HEK293 (cell line): ENCODE data around the gene ACAA2.

Experiments used
- CTCF ChIA-PET: fragments of 350-600 bp; formaldehyde crosslinking; extraction: SDS; loops from one replicate; lab custom pipeline; 2021; ENCODE audit warnings: antibody characterized with exemption; lab: Yijun Ruan, JAX
- POLR2A ChIA-PET: fragments of 300-600 bp; formaldehyde crosslinking; extraction: SDS; loops from one replicate; lab custom pipeline; 2020; ENCODE audit warnings: antibody characterized with exemption, inconsistent platforms; lab: Yijun Ruan, JAX
- H3K27ac ChIP-seq: fragments of 200-500 bp; sonication (Bioruptor generic); 2 replicates; pipeline ENCODE4 v1.5.1; 2014; ENCODE audit warnings: low read depth, low read length, control low read depth, inconsistent platforms; ENCODE audit errors: extremely low read depth
- H3K36me3 ChIP-seq, 2 experiments: fragments of 200-500 bp in 1 of 2; sonication (Bioruptor generic) in 1 of 2; 1 replicate in 1 of 2; 2 replicates in 1 of 2; pipeline ENCODE4 v1.5.1; 2014 to 2017; ENCODE audit warnings: inconsistent platforms in 2 of 2, low read length in 2 of 2; ENCODE audit not compliant: control insufficient read depth in 2 of 2, insufficient read depth in 1 of 2
- H3K4me1 ChIP-seq: fragments of 200-500 bp; sonication (Bioruptor generic); 2 replicates; pipeline ENCODE4 v1.5.1; 2014; ENCODE audit warnings: mild to moderate bottlenecking, low read length, inconsistent platforms; ENCODE audit not compliant: control insufficient read depth, insufficient read depth
- H3K4me3 ChIP-seq: 2 replicates; pipeline ENCODE4 v1.5.1; 2011; ENCODE audit warnings: low read depth, mild to moderate bottlenecking, control low read depth, low read length, moderate library complexity
- H3K9me3 ChIP-seq: fragments of 200-500 bp; sonication (Bioruptor generic); 2 replicates; pipeline ENCODE4 v1.5.1; 2014; ENCODE audit warnings: low read depth, low read length, inconsistent platforms; ENCODE audit not compliant: control insufficient read depth, insufficient read depth
- FEZF1 ChIP-seq: fragments of 450-650 bp; formaldehyde crosslinking; IDR thresholded peaks from 2 replicates; pipeline ENCODE4 v1.5.1; 2016; ENCODE audit warnings: missing biosample characterization, missing genetic modification characterization
- GLI4 ChIP-seq: fragments of 450-650 bp; formaldehyde crosslinking; IDR thresholded peaks from 2 replicates; pipeline ENCODE4 v1.5.1; 2016; ENCODE audit warnings: missing biosample characterization, missing genetic modification characterization
- GLIS2 ChIP-seq: fragments of 450-650 bp; formaldehyde crosslinking; IDR thresholded peaks from 2 replicates; pipeline ENCODE4 v1.5.1; 2016; ENCODE audit warnings: missing biosample characterization, missing genetic modification characterization
- HOXC10 ChIP-seq: sonication (generic); formaldehyde crosslinking; IDR thresholded peaks from 2 replicates; pipeline ENCODE4 v1.8.1; 2023; ENCODE audit warnings: mild to moderate bottlenecking, missing genetic modification reagents
- KLF9 ChIP-seq: fragments of 450-650 bp; formaldehyde crosslinking; IDR thresholded peaks from 2 replicates; pipeline ENCODE4 v1.5.1; 2016; ENCODE audit warnings: missing biosample characterization, missing genetic modification characterization, low read depth
- MEIS1 ChIP-seq: sonication (generic); formaldehyde crosslinking; IDR thresholded peaks from 2 replicates; pipeline ENCODE4 v1.8.1; 2022; ENCODE audit warnings: missing genetic modification reagents, mild to moderate bottlenecking, borderline replicate concordance
- MYNN ChIP-seq: fragments of 450-650 bp; formaldehyde crosslinking; IDR thresholded peaks from 2 replicates; pipeline ENCODE4 v1.5.1; 2016; ENCODE audit warnings: missing biosample characterization, missing genetic modification characterization, borderline replicate concordance
- MZF1 ChIP-seq: fragments of 450-650 bp; formaldehyde crosslinking; IDR thresholded peaks from 2 replicates; pipeline ENCODE4 v1.5.1; 2017; ENCODE audit warnings: missing biosample characterization, missing genetic modification characterization, borderline replicate concordance
- PRDM1 ChIP-seq: fragments of 450-650 bp; formaldehyde crosslinking; IDR thresholded peaks from 2 replicates; pipeline ENCODE4; 2016; ENCODE audit warnings: missing biosample characterization, missing genetic modification characterization
- RBAK ChIP-seq: fragments of 450-650 bp; formaldehyde crosslinking; IDR thresholded peaks from 2 replicates; pipeline ENCODE4 v1.5.1; 2016; ENCODE audit warnings: missing biosample characterization, missing genetic modification characterization
- ZBTB17 ChIP-seq: fragments of 450-650 bp; formaldehyde crosslinking; IDR thresholded peaks from 2 replicates; pipeline ENCODE4 v1.5.1; 2016; ENCODE audit warnings: missing biosample characterization, missing genetic modification characterization
- ZFHX2 ChIP-seq: fragments of 450-650 bp; formaldehyde crosslinking; conservative IDR thresholded peaks from 2 replicates; pipeline ENCODE4 v1.5.1; 2016; ENCODE audit warnings: missing biosample characterization, missing genetic modification characterization
- ZNF10 ChIP-seq: fragments of 450-650 bp; formaldehyde crosslinking; IDR thresholded peaks from 2 replicates; pipeline ENCODE4 v1.5.1; 2017; ENCODE audit warnings: missing biosample characterization, missing genetic modification characterization
- ZNF311 ChIP-seq: fragments of 450-650 bp; formaldehyde crosslinking; IDR thresholded peaks from 2 replicates; pipeline ENCODE4 v1.5.1; 2017; ENCODE audit warnings: missing biosample characterization, missing genetic modification characterization, borderline replicate concordance
- ZNF341 ChIP-seq: fragments of 450-650 bp; formaldehyde crosslinking; IDR thresholded peaks from 2 replicates; pipeline ENCODE4; 2016; ENCODE audit warnings: low read depth, missing biosample characterization, missing genetic modification characterization
- ZNF561 ChIP-seq: fragments of 450-650 bp; IDR thresholded peaks from 2 replicates; pipeline ENCODE4 v1.5.1; 2018; ENCODE audit warnings: missing biosample characterization, missing genetic modification characterization, borderline replicate concordance
- ZNF645 ChIP-seq: fragments of 450-650 bp; formaldehyde crosslinking; IDR thresholded peaks from 2 replicates; pipeline ENCODE4; 2016; ENCODE audit warnings: missing biosample characterization, missing genetic modification characterization
- ZSCAN30 ChIP-seq: fragments of 450-650 bp; IDR thresholded peaks from 2 replicates; pipeline ENCODE4 v1.5.1; 2018; ENCODE audit warnings: missing biosample characterization, mild to moderate bottlenecking, missing genetic modification characterization, moderate library complexity
- TF ChIP-seq, protein P1 (sequence below): fragments of 450-650 bp; formaldehyde crosslinking; IDR thresholded peaks from 2 replicates; pipeline ENCODE4 v1.5.1; 2016; ENCODE audit warnings: missing biosample characterization, missing genetic modification characterization, borderline replicate concordance
- TF ChIP-seq, protein P2 (sequence below): fragments of 450-650 bp; formaldehyde crosslinking; IDR thresholded peaks from 2 replicates; pipeline ENCODE4 v1.5.1; 2016; ENCODE audit warnings: missing biosample characterization, missing genetic modification characterization
- TF ChIP-seq, protein P3 (sequence below): fragments of 450-650 bp; formaldehyde crosslinking; IDR thresholded peaks from 2 replicates; pipeline ENCODE4 v1.5.1; 2016; ENCODE audit warnings: missing biosample characterization, missing genetic modification characterization

Gene ACAA2

GRCh38 chr18:49841236-49842217 lies 28.2 kb upstream of the ACAA2 start (continued):
- TF ChIP-seq, protein P1, sequence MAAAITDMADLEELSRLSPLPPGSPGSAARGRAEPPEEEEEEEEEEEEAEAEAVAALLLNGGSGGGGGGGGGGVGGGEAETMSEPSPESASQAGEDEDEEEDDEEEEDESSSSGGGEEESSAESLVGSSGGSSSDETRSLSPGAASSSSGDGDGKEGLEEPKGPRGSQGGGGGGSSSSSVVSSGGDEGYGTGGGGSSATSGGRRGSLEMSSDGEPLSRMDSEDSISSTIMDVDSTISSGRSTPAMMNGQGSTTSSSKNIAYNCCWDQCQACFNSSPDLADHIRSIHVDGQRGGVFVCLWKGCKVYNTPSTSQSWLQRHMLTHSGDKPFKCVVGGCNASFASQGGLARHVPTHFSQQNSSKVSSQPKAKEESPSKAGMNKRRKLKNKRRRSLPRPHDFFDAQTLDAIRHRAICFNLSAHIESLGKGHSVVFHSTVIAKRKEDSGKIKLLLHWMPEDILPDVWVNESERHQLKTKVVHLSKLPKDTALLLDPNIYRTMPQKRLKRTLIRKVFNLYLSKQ = no peak
- TF ChIP-seq, all 188 proteins: peak for 0

DNA sequence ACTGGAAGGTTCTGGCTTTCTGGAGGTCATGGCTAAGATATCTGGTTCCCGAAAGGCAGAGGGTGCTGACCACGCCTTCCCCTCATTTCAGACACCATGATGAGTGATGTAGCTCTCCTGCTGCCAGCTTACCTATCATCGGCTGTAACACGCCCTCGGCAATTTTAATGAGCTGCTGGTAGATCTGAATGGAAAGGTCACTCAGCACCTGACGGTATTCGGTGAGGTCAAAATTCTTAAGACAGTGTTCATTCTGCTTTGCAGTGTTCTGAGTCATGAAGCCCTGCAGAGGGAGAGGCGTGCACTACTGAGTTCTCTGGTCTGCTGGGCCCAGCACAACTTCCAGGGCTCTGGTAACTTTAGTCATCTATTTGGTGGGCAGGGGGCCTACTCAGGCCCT lies 25.7 kb upstream of the ACAA2 start:
- POLR2A ChIA-PET = no interaction called here

DNA sequence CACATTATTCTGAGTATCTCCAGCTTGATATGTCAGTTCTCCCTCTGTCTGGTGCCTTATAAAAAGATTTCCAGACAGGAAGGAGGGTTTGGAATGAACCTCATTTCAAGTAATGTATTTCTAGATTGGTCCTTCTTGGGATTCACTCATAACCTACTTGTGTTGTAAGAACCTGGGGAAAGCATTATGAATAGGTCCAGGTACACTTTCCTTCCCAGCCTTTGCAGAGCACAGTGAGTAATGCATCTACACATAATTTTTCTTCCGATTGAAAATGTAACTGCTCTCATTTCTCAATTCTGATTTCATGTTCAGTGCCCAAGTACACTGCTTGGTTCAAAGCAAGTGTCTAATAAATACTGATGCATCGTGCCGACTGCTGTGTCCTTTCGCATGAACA lies 25.0 kb upstream of the ACAA2 start:
- ChIA-PET POLR2A (interaction anchor here (1.8 kb wide), 1 partner anchor 11 kb away, joined by 6 read pairs; no protein-coding TSS in a partner anchor), CTCF (interaction anchor here (0.7 to 0.8 kb wide), 3 partner anchors 10 to 23 kb away, joined by 3 to 6 read pairs (median 3); no protein-coding TSS in a partner anchor)
- no peaks in the 10 kb centered on the region for H3K4me1 ChIP-seq
- no peak overlapping the region for H3K4me3 ChIP-seq
- TF ChIP-seq ZNF645 (tag by site-specific recombination) (no peak), ZNF311 (tag by site-specific recombination) (no peak), ZFHX2 (no peak), ZBTB17 (no peak), FEZF1 (tag by site-specific recombination) (no peak), ZSCAN30 (tag by site-specific recombination) (no peak), HOXC10 (CRISPR knock-in tag) (no peak), MYNN (tag by site-specific recombination) (no peak), KLF9 (tag by site-specific recombination) (no peak), ZNF561 (tag by site-specific recombination) (no peak), ZNF341 (tag by site-specific recombination) (no peak), PRDM1 (no peak), GLI4 (no peak), MEIS1 (CRISPR knock-in tag) (no peak), MZF1 (tag by site-specific recombination) (no peak)
- TF ChIP-seq, protein P2, sequence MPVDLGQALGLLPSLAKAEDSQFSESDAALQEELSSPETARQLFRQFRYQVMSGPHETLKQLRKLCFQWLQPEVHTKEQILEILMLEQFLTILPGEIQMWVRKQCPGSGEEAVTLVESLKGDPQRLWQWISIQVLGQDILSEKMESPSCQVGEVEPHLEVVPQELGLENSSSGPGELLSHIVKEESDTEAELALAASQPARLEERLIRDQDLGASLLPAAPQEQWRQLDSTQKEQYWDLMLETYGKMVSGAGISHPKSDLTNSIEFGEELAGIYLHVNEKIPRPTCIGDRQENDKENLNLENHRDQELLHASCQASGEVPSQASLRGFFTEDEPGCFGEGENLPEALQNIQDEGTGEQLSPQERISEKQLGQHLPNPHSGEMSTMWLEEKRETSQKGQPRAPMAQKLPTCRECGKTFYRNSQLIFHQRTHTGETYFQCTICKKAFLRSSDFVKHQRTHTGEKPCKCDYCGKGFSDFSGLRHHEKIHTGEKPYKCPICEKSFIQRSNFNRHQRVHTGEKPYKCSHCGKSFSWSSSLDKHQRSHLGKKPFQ (tag by site-specific recombination) = no peak
- TF ChIP-seq, protein P3, sequence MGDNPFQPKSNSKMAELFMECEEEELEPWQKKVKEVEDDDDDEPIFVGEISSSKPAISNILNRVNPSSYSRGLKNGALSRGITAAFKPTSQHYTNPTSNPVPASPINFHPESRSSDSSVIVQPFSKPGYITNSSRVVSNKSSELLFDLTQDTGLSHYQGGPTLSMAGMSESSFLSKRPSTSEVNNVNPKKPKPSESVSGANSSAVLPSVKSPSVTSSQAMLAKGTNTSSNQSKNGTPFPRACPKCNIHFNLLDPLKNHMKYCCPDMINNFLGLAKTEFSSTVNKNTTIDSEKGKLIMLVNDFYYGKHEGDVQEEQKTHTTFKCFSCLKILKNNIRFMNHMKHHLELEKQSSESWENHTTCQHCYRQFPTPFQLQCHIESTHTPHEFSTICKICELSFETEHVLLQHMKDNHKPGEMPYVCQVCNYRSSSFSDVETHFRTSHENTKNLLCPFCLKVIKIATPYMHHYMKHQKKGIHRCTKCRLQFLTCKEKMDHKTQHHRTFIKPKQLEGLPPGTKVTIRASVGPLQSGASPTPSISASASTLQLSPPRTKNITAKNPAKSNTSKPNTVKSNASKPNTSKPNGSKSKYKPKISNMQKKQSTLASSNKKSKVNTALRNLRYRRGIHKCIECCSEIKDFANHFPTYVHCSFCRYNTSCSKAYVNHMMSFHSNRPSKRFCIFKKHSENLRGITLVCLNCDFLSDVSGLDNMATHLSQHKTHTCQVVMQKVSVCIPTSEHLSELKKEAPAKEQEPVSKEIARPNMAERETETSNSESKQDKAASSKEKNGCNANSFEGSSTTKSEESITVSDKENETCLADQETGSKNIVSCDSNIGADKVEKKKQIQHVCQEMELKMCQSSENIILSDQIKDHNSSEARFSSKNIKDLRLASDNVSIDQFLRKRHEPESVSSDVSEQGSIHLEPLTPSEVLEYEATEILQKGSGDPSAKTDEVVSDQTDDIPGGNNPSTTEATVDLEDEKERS (tag by site-specific recombination) = no peak
- H3K9me3 ChIP-seq = no peaks in the 10 kb centered on the region
- peaks cover 0 to 28% of the 10 kb centered on the region in 2 experiments; a peak in 1 of 3 replicates for H3K36me3 ChIP-seq
- no peak overlapping the region for H3K27ac ChIP-seq

More for the DNA sequence above, 25.7 kb upstream of the ACAA2 start:
- Histone ChIP-seq H3K36me3 (peaks cover 0 to 28% of the 10 kb centered on the region in 2 experiments; a peak in 1 of 3 replicates), H3K4me3 (no peak overlapping the region), H3K4me1 (no peaks in the 10 kb centered on the region), H3K9me3 (no peaks in the 10 kb centered on the region), H3K27ac (no peak overlapping the region)
- TF ChIP-seq RBAK = no peak
- peak; percentile 33; the same call in 1 of the 2 replicates for TF ChIP-seq ZNF10 (tag by site-specific recombination)
- no peak for TF ChIP-seq GLIS2 (tag by site-specific recombination)
- CTCF ChIA-PET = no interaction called here
